Renal cortex interstitium (tissue), 15 donors: Measurements from ENCODE around the gene ADIG. TPM values are rescaled to one million over a fixed set of nuclear protein-coding genes. Genes with fewer than 3 reads are reported as not detected.

Source experiments
- DNase-seq, 11 donors: peaks; one replicate each; pipeline ENCODE4 v3.0.0-alpha.2; 2013; ENCODE audit warnings: low read depth in 9 of 11, low spot score in 4 of 11; ENCODE audit errors: extremely low read depth in 1 of 11
- long read RNA-seq, 16 experiments: transcript quantifications; one replicate each; lab custom pipeline, GENCODE V29; 2026
- polyA plus RNA-seq, 3 donors: library from polyadenylated mRNA; unstranded; fragments of 120-200 nt; gene quantifications; one replicate each; pipeline ENCODE4 v1.2.1, GENCODE V29; 2013; ENCODE audit not compliant: insufficient read length in 3 of 3

ADIG gene
- not detected for polyA plus RNA-seq
- long read RNA-seq, donor 1: 0 reads
- long read RNA-seq, donor 2: 0 reads
- long read RNA-seq, donor 3: 0 reads
- long read RNA-seq, donor 4: 0 reads
- long read RNA-seq, donor 5: 0 reads
- long read RNA-seq, donor 6: 0 reads
- long read RNA-seq, donor 7: 0 reads
- long read RNA-seq, donor 8: 0 reads
- long read RNA-seq, donor 9: 0 reads
- long read RNA-seq, donor 10: 0 reads
- long read RNA-seq, donor 11: 0 reads
- long read RNA-seq, donor 12: 0 reads
- long read RNA-seq, donor 13: 0 reads
- long read RNA-seq, donor 14: 0 reads
- long read RNA-seq, donor 15: 0 reads
- long read RNA-seq, donor 16: 0 reads

GRCh38 chr20:38581013-38581412, at the start of gene ADIG:
TSS of gene ADIG (plus strand) at chr20:38581197. CDS start at chr20:38581251, 54 bp downstream.
- DNase-seq: peak in 4 of 11 donors; percentile 20 to 39 (median 31)

- no peak for DNase-seq
Observed at GRCh38 chr20:38534756-38535155, 46.2 kb upstream of the ADIG start.

GRCh38 chr20:38536310-38536709, 44.7 kb upstream of the ADIG start:
- DNase-seq: no peak

- no peak for DNase-seq
Observed at GRCh38 chr20:38537176-38537575, 43.8 kb upstream of the ADIG start.

GRCh38 chr20:38538789-38539188, 42.2 kb upstream of the ADIG start:
- no peak for DNase-seq

- DNase-seq: no peak
Observed at GRCh38 chr20:38543014-38543906, 37.7 kb upstream of the ADIG start.

- no peak for DNase-seq
Observed at GRCh38 chr20:38545771-38546170, 35.2 kb upstream of the ADIG start.

- no peak for DNase-seq
Observed at GRCh38 chr20:38547288-38548085, 33.5 kb upstream of the ADIG start.

- DNase-seq: no peak
Observed at GRCh38 chr20:38548356-38549083, 32.5 kb upstream of the ADIG start.

- no peak for DNase-seq
Observed at GRCh38 chr20:38550274-38550673, 30.7 kb upstream of the ADIG start.

- DNase-seq: no peak
Observed at GRCh38 chr20:38551056-38551626, 29.9 kb upstream of the ADIG start.

- DNase-seq: no peak
Observed at GRCh38 chr20:38554986-38555385, 26.0 kb upstream of the ADIG start.

GRCh38 chr20:38555395-38555794, 25.6 kb upstream of the ADIG start:
- no peak for DNase-seq

GRCh38 chr20:38557174-38557573, 23.8 kb upstream of the ADIG start:
- DNase-seq: no peak

- DNase-seq: no peak
Observed at GRCh38 chr20:38558596-38559360, 22.2 kb upstream of the ADIG start.

GRCh38 chr20:38559764-38560163, 21.2 kb upstream of the ADIG start:
- no peak for DNase-seq

GRCh38 chr20:38563802-38564431, 17.1 kb upstream of the ADIG start:
- no peak for DNase-seq
